Measurements from ENCODE around the gene ATP10D.

Gene ATP10D

DNA sequence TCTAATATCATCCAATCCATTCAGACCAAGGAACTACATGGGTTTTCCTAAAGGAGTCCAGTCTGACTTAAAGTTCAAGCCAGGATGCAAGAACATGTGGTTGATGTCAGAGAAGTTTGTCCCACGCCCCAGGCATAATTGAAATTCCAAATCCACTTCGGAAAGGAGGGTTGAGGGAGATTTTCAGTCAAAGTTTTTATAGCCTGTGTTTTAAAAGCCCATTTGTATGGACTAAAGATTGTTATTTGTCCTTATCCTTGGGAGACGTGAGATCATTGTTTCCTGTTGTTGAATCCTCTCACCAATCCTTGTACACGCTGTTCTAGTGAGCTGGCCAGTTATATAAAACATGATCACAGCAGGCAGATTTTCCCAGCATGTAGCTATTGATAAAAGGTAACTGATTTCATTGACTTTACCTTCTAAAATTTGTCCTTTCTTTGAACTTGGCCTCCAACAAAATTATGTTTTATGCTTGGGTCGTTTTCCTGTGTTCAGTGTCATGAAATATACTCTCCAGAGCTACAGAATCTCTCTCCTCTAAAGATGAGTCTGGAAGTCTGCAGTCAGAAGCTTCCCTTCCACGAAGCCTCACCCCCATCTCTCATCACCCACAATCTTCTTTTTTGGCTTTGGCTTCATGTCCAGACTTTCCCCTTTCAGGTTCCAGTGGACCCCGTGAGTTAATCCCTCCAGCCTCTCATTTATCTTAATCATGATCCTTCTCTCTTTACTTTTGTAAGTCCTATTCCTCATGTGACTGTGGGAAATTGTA lies 92.9 kb downstream of the ATP10D start:
- no peak for DNase-seq (ENCODE audit: low read depth in 4 of 4, low spot score in 1 of 4)

DNA sequence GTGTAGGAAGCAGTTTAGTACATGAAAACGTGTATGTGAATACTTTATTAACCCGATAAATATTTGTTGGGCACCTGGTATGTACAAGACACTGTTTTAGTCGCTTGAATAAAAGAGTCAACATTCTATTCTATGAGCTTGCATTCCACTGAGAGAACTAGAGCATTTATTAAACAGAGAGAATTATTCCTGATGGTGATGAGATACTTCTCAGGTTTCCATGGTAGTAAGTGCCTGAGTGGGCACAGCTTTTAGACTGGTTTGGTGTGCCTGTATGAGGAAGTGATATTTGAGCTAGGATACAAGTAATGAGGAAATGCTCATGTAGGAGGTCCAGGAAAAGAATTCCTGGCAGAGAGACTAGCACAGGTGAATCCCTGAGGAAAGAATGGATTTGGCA lies 94.2 kb downstream of the ATP10D start:
- DNase-seq (ENCODE audit: low read depth in 4 of 4, low spot score in 1 of 4): no peak

DNA sequence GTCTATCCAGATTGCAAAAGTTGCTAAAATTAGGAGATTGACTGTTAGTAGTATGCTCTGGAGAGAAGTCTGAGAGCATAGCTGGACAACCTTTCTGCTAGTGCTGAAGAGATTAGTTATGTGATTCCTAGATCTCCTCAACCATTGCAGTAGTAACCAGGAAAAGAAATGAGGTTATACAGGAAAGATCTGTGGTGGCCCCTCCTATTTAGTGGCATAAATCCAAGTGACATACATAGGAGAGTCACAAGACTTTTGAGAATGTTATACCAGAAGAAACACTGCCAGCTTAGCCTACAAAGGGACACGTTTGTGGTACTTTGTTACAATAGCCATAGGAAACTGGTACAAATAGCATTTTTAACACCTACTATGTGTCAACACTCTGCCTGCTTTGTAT lies 105.2 kb downstream of the ATP10D start:
- DNase-seq (ENCODE audit: low read depth in 4 of 4, low spot score in 1 of 4): no peak

DNA sequence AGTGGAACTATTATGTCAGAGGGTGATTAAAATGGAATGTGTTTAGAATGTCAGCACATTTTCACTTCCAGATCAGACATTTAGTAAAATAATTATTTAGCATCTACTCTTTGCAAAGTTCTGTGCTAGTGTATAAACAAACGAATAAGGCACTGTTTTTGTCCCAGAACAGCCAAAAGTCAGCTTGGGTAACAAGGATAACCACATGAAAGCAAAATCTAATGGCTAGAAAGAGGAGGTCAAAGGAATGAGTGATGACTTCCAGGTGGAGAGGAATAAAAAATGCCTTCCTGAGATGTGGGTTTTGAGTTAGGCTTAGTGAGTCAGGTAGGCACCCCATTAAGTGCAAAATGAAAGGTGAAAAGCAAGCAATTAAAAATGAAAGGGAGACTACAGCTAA lies 112.6 kb downstream of the ATP10D start:
- DNase-seq (ENCODE audit: low read depth in 4 of 4, low spot score in 1 of 4): no peak

DNA sequence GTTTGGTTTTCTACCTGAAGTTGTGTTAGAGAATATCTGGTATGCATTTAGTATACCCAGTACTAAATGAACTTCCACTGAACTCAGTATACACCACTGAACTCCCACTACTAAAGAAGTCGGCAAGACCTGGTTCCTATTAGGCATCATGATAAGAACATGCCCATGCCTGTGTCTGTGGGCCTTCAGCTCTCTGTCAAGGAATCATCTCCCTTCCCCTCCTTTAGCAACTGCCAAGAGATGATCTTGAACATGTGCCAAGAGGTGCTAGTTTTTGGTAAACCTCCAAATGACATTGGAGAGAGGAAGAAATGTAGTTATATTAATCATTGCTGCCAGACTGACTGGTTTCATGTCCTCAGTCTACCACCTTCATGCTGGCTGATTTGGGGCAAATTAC lies 113.2 kb downstream of the ATP10D start:
- no peak for DNase-seq (ENCODE audit: low read depth in 4 of 4, low spot score in 1 of 4)

DNA sequence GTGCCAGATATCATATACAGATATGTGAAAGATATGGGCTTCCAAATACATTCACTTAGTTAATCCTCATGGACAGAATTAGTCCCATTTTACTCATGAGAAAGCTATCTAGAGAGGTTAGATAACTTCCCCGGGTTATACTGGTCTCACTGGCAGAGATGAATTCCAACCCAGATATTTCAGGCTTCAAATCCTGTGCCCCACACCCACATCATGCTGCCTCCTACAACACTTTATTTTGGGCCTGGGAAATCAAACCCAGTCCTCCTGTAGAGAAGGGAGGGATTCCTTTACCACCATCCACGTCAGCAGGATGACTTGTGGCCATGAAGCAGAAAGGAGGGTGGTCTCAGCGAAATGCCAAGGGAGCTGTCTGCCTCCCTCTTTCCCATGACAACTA lies 113.8 kb downstream of the ATP10D start:
- no peak for DNase-seq (ENCODE audit: low read depth in 4 of 4, low spot score in 1 of 4)

DNA sequence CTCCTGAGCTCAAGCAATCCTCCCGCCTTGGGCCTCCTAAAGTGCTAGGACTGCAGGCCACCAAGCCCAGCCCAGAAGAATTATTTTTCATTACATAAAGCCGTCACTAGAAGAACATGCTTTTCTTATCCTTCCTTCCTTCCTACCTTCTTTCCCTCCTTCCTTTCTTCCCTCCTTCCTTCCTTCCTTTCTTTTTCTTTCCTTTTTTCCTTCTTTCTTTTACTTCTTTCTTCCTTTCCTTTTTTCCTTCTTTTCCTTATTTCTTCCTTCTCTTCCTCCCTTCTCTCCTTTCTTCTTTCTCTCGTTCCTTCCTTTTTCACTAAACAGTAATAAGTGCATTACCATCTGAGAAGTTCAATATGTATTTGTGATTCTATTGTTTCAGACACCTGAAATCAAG lies 121.4 kb downstream of the ATP10D start:
- DNase-seq (ENCODE audit: low read depth in 4 of 4, low spot score in 1 of 4): no peak

DNA sequence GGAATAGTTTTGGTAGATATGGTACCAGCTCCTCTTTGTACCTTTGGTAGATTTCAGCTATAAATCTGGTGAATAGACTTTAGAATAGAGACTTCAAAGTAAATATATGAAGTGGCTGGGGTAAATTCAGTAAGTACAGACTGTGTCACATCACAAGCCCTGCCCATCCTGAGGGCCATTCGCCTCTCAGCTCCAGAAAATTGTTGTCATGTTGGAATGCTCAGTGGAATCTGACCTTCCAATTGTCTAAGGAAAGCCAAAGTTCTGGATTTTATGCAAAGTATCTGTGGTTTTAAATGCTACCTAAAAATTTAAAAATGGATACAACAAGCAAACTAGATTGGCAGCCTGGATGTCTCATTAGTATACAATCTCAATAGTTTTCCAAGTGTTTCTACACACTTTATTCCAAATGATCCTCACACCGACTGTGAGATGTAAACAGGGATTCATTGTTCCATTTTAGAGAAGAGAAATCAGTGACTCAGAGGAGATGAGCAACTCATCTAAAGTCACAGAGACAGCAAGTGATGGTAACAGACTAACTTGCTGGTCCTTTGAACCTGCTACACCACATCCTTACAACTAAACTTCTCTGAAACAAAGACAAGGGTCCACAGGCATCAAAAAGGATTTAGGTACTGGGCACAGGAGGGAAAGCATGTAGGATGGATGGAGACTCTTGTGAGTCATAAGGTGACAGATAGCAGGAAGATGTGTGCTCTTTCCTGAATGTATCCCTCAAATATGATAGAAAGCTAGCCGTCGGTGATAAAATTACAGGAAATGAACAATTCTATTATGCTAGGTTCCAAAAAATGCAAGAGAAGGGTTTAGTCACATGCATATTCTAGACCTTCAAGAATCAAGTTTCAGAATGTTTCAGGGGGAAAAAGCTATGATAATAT lies 127.3 kb downstream of the ATP10D start:
- DNase-seq (ENCODE audit: low read depth in 4 of 4, low spot score in 1 of 4): no peak

DNA sequence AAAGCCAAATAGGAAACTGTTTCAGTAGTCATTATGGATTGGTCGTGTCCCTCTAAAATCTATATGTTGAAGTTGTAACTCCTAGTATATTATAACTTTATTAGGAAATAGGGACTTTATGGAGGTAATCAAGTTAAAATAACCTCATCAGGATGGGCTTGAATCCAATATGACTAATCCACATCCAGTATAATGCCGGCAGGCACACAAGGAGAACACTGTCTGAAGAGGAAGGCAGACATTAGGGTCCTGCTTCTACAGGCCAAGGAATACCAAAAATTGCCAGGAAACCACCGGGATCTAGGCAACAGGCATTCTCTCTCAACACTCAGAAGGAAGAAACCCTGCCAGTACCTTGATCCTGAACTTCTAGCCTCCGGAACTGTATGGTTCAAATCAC lies 130.3 kb downstream of the ATP10D start:
- no peak for DNase-seq (ENCODE audit: low read depth in 4 of 4, low spot score in 1 of 4)

DNA sequence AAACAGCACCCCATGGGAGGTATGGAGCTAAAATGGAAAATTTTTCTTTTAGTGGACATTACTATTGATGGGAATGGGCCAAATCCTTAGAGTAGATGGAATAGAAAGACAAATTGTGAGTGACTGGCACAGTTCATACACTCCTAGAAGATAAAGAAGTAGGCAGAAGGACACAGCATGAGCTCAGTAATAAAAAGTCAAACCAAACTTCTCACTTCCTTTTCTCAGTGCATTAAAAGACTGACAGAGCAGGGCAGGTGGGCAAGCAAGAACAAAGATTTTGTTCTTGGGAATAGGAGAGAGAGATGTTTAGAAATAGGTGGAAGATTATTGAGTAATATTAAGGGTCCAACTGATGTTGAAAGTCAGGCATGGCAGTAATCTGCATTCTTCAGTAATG lies 132.5 kb downstream of the ATP10D start:
- no peak for DNase-seq (ENCODE audit: low read depth in 4 of 4, low spot score in 1 of 4)

DNA sequence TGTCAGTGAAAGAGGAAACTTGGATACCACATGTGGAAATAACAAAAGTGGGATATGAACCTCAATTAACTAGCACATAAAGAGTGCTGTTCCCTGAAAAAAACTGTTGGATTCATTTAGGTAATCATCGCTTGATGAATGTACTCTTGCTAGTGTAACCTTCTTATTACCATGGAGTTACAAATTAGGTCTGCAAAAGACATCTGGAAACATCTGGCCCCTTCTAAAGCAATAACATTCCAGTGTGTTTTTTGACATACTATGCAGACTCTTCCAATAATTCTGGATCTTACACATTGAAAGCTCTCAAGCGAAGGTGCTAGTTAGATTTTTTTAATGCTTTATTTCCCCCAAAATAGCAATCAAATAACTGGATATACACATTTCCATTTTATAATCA lies 134.6 kb downstream of the ATP10D start:
- DNase-seq (ENCODE audit: low read depth in 4 of 4, low spot score in 1 of 4): no peak

DNA sequence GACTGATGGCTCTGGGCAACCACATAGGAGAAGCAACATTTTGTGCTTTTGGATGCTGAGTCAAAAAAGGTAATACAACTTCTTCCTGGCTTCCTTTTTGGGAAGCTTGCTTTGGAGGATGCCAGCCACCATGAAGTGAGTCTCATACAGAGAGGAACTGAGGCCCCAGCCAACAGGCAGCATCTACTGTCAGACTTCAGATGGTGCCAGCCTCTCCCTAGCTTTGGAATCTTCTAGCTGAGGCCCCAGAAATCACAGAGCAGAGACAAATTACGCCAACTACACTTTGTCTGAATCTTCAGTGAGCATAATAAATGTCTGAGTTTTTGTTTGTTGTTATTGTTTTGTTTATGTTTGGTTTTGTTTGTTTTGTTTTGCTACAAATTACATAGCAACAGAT lies 136.1 kb downstream of the ATP10D start:
- DNase-seq (ENCODE audit: low read depth in 4 of 4, low spot score in 1 of 4): no peak

DNA sequence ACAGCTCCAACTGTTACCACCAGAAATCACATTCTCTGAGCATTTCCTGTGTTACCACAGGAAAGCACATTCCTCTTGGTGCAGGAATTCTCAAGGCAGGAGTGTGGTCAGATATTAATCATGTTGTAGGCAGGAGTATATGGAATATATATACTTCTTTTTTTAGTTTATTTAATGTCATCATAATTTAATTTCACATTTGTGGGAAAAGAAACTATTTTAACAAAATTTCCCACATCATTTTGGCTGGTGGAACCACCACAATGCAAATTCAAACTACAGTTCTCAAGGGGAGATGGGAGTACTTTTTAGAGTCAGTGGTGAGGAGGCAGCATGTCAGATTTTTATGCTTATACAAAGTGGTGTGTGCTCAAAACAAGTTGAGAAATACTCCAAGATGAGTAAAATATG lies 139.0 kb downstream of the ATP10D start:
- DNase-seq (ENCODE audit: low read depth in 4 of 4, low spot score in 1 of 4): no peak

DNA sequence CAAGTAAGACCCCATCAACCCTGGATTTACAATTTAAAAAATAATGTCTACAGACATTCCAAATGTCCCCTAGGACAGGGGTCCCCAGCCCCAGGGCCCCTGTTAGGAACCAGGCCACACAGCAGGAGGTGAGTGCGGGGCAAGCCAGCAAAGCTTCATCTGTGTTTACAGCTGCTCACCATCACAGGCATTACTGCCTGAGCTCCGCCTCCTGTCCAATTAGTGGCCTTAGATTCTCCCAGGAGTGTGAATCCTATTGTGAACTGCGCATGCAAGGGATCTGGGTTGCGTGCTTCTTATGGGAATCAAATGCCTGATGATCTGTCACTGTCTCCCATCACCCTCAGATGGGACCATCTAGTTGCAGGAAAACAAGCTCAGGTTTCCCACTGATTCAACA lies 146.1 kb downstream of the ATP10D start:
- DNase-seq (ENCODE audit: low read depth in 4 of 4, low spot score in 1 of 4): no peak

DNA sequence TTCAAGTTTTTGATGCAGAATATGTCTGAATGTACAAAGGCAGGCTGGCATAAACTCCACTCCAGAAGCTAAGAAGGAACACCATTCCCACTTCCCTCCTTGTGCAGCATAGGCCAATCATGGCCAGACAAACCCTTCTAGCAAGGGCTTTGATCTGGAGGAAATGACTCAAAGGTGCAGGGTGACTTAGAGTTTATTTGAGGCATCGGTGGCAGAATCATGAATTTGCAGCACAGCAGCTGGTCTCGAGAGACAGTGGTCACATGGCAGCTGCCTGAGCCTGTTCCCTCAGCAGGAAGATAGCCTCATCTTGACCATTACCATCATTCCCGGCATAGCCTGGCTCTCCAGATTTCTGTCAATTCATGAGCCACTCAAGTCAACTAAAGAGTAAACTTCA lies 154.5 kb downstream of the ATP10D start:
- DNase-seq (ENCODE audit: low read depth in 4 of 4, low spot score in 1 of 4): no peak

DNA sequence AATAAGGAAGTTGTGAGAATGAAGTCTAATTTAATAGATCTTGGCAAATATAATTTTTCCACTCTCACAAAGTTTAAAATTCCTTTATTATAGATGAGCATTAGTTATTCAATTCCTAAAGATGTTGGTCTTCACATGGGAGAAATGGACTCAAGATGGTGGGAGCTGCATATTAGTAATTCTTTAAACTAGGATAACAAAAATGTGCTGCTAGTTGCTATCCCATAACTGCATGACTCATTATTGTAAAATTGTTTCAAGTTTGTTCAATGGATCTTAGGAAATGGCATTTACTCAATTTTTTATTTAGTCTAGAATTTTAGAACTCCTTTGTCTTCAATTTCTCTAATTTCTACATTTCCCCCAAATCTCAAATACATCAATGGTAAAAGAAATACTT lies 155.8 kb downstream of the ATP10D start:
- DNase-seq (ENCODE audit: low read depth in 4 of 4, low spot score in 1 of 4): no peak

DNA sequence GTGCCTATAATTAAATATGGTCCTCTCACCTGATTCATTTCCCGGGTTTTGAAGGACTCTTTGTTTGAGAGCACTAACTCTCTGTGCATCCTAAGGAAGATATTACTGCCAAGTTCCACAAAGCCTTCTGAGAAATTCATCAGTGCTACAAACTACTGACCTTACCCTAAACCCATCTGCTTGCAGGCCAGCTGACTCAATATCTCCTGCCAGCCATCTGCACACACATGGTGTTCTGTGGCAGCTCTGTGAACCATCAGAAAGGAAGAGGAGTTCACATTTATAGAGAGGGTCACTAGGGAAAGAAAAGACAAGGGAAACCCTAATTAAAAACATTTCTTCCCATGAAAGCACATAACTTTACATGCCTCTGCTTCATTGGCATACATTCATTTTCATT lies 156.7 kb downstream of the ATP10D start:
- DNase-seq (ENCODE audit: low read depth in 4 of 4, low spot score in 1 of 4): no peak

DNA sequence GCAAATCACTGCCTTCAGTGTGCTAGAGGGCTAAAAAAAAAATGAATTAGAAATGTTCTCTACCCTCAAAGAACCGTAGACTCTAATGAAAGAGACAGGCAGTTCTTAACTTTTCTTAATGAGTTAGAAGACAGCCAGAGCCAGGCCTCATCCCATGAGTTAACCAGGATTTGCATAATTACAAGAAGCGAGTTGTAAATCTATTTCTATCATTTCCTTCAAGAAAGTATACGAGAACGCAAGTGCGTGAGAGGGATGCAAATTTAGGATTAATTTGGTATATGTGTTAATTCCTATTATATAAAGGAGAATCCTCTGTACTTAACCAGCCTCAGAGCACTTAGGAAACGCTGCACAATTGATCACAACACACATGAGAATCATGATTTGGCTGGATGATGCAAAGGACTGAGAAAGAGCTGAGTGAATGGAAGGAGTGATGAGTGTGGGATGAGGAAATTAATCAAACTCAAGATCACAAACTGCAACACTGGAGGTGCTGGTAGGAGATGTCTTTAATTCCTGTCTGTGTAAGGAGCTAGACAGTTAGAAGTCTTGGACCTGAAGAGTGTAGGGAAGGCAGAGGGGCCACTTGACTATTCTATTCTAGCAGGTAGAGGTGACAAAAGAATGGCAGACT lies 157.2 kb downstream of the ATP10D start:
- no peak for DNase-seq (ENCODE audit: low read depth in 4 of 4, low spot score in 1 of 4)

Measured in stimulated activated CD4-positive, alpha-beta T cell treated with anti-CD3 and anti-CD28 coated beads, Interleukin-1b, Interleukin-23, amount 100 ng/mL, for 24 hours (primary cell).